LNCaP clone FGC (cell line): Measurements from ENCODE around the gene MTCL1.

ENCODE experiments used
- DNase-seq: peaks from one replicate; pipeline ENCODE4 v3.0.0-alpha.2; 2011; ENCODE audit warnings: low read depth
- H3K4me3 ChIP-seq: 2 replicates; pipeline ENCODE4 v1.5.1; 2011; ENCODE audit warnings: mild to moderate bottlenecking, low read depth, low read length, control low read depth
- TF ChIP-seq, protein P1 (sequence below): IDR thresholded peaks from 2 replicates; pipeline ENCODE4 v1.5.1; 2012; ENCODE audit warnings: mild to moderate bottlenecking; ENCODE audit not compliant: control insufficient read depth, insufficient read depth; ENCODE audit errors: extremely low read depth

MTCL1 gene

DNA sequence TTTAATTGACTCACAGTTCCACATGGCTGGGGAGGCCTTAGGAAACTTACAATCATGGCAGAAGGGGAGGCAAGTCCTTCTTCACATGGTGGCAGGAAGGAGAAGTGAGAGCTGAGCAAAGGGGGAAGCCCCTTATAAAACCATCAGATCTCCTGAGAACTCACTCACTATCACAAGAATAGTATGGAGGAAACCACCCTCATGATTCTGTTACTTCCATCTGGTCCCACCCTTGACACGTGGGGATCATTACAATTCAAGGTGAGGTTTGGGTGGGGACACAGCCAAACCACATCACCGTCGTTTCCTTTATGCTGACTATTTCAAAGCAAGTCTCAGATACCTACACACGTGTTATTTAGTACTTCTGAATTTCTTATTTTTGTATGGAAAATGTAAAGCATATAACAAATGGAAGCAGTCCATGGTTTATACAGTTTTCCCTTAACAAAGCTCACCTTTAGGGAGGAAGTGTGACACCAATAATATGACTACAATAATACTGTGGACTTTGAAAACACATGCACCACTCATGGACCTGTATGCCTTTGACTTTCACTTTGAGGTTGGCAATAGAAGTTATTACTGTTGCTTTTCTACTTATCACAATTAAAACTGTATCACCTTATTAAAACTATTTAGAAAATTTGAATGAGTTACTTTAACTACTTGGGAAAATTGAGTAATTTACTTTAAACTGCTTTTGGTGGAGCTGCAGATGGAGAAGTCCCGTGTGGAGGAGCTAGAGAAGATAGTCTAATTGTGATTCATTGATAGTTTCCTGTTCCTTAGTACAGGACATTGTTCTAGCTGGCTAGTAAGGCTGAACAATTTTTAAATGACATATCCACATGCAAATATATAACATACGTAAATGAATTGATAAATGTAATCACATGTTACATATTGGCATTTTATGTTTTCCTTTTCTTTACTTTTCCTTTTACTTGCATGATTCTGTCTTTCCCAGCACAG lies 37.3 kb downstream of the MTCL1 start:
- H3K4me3 ChIP-seq: no peak overlapping the region
- TF ChIP-seq, protein P1, sequence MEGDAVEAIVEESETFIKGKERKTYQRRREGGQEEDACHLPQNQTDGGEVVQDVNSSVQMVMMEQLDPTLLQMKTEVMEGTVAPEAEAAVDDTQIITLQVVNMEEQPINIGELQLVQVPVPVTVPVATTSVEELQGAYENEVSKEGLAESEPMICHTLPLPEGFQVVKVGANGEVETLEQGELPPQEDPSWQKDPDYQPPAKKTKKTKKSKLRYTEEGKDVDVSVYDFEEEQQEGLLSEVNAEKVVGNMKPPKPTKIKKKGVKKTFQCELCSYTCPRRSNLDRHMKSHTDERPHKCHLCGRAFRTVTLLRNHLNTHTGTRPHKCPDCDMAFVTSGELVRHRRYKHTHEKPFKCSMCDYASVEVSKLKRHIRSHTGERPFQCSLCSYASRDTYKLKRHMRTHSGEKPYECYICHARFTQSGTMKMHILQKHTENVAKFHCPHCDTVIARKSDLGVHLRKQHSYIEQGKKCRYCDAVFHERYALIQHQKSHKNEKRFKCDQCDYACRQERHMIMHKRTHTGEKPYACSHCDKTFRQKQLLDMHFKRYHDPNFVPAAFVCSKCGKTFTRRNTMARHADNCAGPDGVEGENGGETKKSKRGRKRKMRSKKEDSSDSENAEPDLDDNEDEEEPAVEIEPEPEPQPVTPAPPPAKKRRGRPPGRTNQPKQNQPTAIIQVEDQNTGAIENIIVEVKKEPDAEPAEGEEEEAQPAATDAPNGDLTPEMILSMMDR: no peak
- no peak for DNase-seq

DNA sequence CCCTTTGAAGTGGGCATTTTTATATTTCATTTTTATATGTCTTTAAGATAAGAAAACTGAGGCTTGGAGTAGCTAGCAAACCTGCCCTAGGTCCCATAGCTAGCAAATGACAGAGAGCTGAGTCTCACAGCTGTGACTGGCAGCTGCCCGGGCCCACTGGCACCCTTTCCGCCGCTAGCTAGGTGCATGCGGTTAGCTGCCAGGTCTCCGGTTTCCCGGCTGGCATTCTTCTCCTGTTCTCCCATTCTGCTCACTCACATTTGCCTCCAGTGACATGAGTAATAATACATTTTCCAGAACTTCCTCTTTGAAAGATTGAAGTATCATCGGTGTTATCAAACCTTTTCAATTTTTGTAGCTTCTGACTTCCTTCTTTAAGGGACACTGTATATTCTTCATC lies 38.7 kb downstream of the MTCL1 start:
- H3K4me3 ChIP-seq: no peak overlapping the region
- no peak for DNase-seq
- TF ChIP-seq, protein P1: no peak

DNA sequence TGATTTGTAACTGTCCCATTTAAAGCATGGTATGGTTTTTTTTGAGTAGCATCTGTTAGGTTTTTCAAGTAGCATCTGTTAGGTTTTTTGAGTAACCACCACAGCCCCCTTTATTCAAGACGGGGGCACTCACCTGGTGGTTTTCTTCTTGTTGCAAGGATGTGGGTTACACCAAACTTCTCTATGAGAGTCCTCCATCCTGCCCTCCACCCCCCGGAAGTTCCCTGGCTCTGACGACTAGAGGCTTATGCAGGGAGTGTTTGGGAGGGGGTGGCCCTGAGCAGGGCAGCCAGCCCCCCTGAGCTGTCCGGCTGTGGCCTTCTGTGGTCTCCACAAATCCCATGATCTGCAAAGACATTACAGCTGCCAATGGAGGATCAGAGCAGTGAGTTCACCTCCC lies 39.3 kb downstream of the MTCL1 start:
- no peak for DNase-seq
- H3K4me3 ChIP-seq: no peak overlapping the region

DNA sequence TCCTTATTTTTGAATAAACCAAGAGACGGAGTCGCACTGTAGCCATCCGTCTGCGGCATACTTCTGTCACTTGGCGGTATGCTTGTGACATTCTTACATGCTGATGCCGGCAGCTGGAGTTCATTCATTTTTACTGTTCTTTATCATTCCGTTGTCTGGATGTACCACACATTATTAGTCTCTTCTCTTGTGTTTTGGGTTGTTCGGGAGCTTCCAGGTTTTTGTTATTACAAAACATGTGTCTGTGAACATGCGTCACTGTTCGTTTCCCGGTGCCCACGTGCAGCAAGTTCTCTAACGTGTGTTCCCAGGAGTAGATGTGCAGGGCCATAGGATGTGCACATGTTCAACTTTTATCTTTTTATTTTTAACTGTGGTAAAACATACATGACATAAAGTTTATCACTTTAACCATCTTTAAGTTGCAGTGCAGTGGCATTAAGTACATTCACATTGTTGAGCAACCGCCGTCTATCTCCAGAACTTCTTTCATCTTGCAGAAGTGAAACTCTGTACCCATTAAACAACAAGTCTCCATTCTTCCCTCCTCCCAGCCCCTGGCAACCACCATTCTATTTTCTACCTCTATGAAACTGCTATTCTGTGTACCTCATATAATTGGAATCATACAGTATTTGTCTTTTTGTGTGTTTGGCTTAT lies 40.1 kb downstream of the MTCL1 start:
- TF ChIP-seq, protein P1: no peak
- no peak for DNase-seq
- no peak overlapping the region for H3K4me3 ChIP-seq

More for the DNA sequence above, 39.3 kb downstream of the MTCL1 start:
- TF ChIP-seq, protein P1: no peak

DNA sequence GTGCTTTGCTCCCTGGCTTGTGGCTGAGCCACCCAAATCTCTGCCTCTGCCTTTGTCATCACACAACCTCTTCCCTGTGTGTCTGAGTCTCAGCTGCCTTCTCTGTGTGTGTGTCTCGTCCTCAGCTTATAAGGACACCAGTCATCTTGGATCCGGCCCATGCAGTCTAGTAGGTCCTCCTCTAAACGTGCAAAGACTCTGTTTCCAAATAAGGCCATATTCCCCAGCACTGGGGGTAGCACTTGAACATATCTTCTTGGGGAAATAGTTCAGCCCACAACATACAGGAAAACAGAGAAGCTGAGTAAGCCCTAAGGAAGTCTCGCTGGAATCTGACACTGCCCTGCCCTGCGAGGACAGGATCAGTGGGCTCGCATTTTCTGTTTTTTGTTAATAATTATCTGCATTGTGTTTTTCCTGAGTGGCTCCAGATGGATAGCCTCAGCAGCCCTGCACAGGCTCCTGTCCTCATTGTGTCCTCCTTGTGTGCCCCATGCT lies 42.1 kb downstream of the MTCL1 start:
- no peak overlapping the region for H3K4me3 ChIP-seq
- no peak for DNase-seq
- TF ChIP-seq, protein P1: no peak

DNA sequence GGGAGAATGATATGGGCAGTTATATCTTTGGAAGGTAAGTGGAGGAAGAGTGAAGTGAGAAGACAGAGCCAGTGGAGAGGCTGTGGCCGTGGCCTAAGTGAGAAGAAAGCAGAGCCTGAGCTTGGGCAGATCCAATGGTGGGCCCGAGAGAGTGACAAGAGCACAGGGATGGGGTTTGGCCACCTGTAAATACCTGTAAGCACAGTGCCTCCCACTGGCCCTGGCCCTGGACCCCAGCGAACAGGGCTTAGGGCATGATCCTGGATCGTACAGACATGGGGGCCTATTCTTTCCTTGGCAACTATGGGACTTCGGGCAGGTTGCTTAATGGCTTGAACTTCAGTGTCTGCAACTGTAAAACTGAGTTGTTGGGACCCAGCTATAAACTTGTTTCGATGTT lies 44.1 kb downstream of the MTCL1 start:
- TF ChIP-seq, protein P1: no peak
- no peak for DNase-seq
- no peak overlapping the region for H3K4me3 ChIP-seq
